HEK293 (cell line): ENCODE measurements around the gene FUOM.

Source experiments
- CTCF ChIA-PET: fragments of 350-600 bp; formaldehyde crosslinking; extraction: SDS; loops from one replicate; lab custom pipeline; 2021; ENCODE audit warnings: antibody characterized with exemption; lab: Yijun Ruan, JAX
- POLR2A ChIA-PET: fragments of 300-600 bp; formaldehyde crosslinking; extraction: SDS; loops from one replicate; lab custom pipeline; 2020; ENCODE audit warnings: antibody characterized with exemption, inconsistent platforms; lab: Yijun Ruan, JAX
- H3K27ac ChIP-seq: fragments of 200-500 bp; sonication (Bioruptor generic); 2 replicates; pipeline ENCODE4 v1.5.1; 2014; ENCODE audit warnings: low read depth, low read length, control low read depth, inconsistent platforms; ENCODE audit errors: extremely low read depth
- H3K36me3 ChIP-seq, 2 experiments: fragments of 200-500 bp in 1 of 2; sonication (Bioruptor generic) in 1 of 2; 1 replicate in 1 of 2; 2 replicates in 1 of 2; pipeline ENCODE4 v1.5.1; 2014 to 2017; ENCODE audit warnings: inconsistent platforms in 2 of 2, low read length in 2 of 2; ENCODE audit not compliant: control insufficient read depth in 2 of 2, insufficient read depth in 1 of 2
- H3K4me1 ChIP-seq: fragments of 200-500 bp; sonication (Bioruptor generic); 2 replicates; pipeline ENCODE4 v1.5.1; 2014; ENCODE audit warnings: mild to moderate bottlenecking, low read length, inconsistent platforms; ENCODE audit not compliant: control insufficient read depth, insufficient read depth
- H3K4me3 ChIP-seq: 2 replicates; pipeline ENCODE4 v1.5.1; 2011; ENCODE audit warnings: low read depth, mild to moderate bottlenecking, control low read depth, low read length, moderate library complexity
- H3K9me3 ChIP-seq: fragments of 200-500 bp; sonication (Bioruptor generic); 2 replicates; pipeline ENCODE4 v1.5.1; 2014; ENCODE audit warnings: low read depth, low read length, inconsistent platforms; ENCODE audit not compliant: control insufficient read depth, insufficient read depth
- CTCF ChIP-seq: fragments of 450-650 bp; formaldehyde crosslinking; IDR thresholded peaks from 2 replicates; pipeline ENCODE4 v1.5.1; 2016; ENCODE audit warnings: missing biosample characterization, missing genetic modification characterization
- EGR2 ChIP-seq: fragments of 450-650 bp; formaldehyde crosslinking; IDR thresholded peaks from 2 replicates; pipeline ENCODE4 v1.5.1; 2016; ENCODE audit warnings: low read depth, missing biosample characterization, missing genetic modification characterization
- GLI4 ChIP-seq: fragments of 450-650 bp; formaldehyde crosslinking; IDR thresholded peaks from 2 replicates; pipeline ENCODE4 v1.5.1; 2016; ENCODE audit warnings: missing biosample characterization, missing genetic modification characterization
- HOXC10 ChIP-seq: sonication (generic); formaldehyde crosslinking; IDR thresholded peaks from 2 replicates; pipeline ENCODE4 v1.8.1; 2023; ENCODE audit warnings: mild to moderate bottlenecking, missing genetic modification reagents
- KLF17 ChIP-seq: fragments of 450-650 bp; formaldehyde crosslinking; IDR thresholded peaks from 2 replicates; pipeline ENCODE4 v1.5.1; 2016; ENCODE audit warnings: missing biosample characterization, missing genetic modification characterization
- PRDM4 ChIP-seq: fragments of 450-650 bp; formaldehyde crosslinking; IDR thresholded peaks from 2 replicates; pipeline ENCODE4 v1.5.1; 2017; ENCODE audit warnings: missing biosample characterization, missing genetic modification characterization
- SCRT1 ChIP-seq: fragments of 450-650 bp; formaldehyde crosslinking; IDR thresholded peaks from 2 replicates; pipeline ENCODE4 v1.5.1; 2016; ENCODE audit warnings: missing biosample characterization, missing genetic modification characterization, borderline replicate concordance
- SP2 ChIP-seq: fragments of 450-650 bp; formaldehyde crosslinking; IDR thresholded peaks from 2 replicates; pipeline ENCODE4 v1.5.1; 2016; ENCODE audit warnings: missing biosample characterization, missing genetic modification characterization
- SP7 ChIP-seq: fragments of 450-650 bp; formaldehyde crosslinking; IDR thresholded peaks from 2 replicates; pipeline ENCODE4 v1.5.1; 2016; ENCODE audit warnings: missing biosample characterization, missing genetic modification characterization
- ZBTB17 ChIP-seq: fragments of 450-650 bp; formaldehyde crosslinking; IDR thresholded peaks from 2 replicates; pipeline ENCODE4 v1.5.1; 2016; ENCODE audit warnings: missing biosample characterization, missing genetic modification characterization
- ZBTB7A ChIP-seq: fragments of 450-650 bp; formaldehyde crosslinking; IDR thresholded peaks from 2 replicates; pipeline ENCODE4 v1.5.1; 2016; ENCODE audit warnings: low read depth, missing biosample characterization, missing genetic modification characterization
- ZFP37 ChIP-seq: fragments of 450-650 bp; formaldehyde crosslinking; IDR thresholded peaks from 2 replicates; pipeline ENCODE4 v1.5.1; 2016; ENCODE audit warnings: missing biosample characterization, missing genetic modification characterization
- ZFP69B ChIP-seq: fragments of 450-650 bp; formaldehyde crosslinking; IDR thresholded peaks from 2 replicates; pipeline ENCODE4 v1.5.1; 2016; ENCODE audit warnings: missing biosample characterization, missing genetic modification characterization
- ZIC2 ChIP-seq: fragments of 450-650 bp; formaldehyde crosslinking; IDR thresholded peaks from 2 replicates; pipeline ENCODE4 v1.5.1; 2016; ENCODE audit warnings: missing biosample characterization, missing genetic modification characterization
- ZNF155 ChIP-seq: fragments of 450-650 bp; formaldehyde crosslinking; IDR thresholded peaks from 2 replicates; pipeline ENCODE4 v1.5.1; 2016; ENCODE audit warnings: missing biosample characterization, missing genetic modification characterization
- ZNF24 ChIP-seq: fragments of 450-650 bp; formaldehyde crosslinking; IDR thresholded peaks from 2 replicates; pipeline ENCODE4 v1.5.1; 2016; ENCODE audit warnings: missing biosample characterization, missing genetic modification characterization
- ZNF311 ChIP-seq: fragments of 450-650 bp; formaldehyde crosslinking; IDR thresholded peaks from 2 replicates; pipeline ENCODE4 v1.5.1; 2017; ENCODE audit warnings: missing biosample characterization, missing genetic modification characterization, borderline replicate concordance
- ZNF350 ChIP-seq: fragments of 450-650 bp; formaldehyde crosslinking; IDR thresholded peaks from 2 replicates; pipeline ENCODE4 v1.5.0; 2017; ENCODE audit warnings: missing biosample characterization, mild to moderate bottlenecking, missing genetic modification characterization
- ZNF701 ChIP-seq: fragments of 450-650 bp; formaldehyde crosslinking; IDR thresholded peaks from 2 replicates; pipeline ENCODE4 v1.5.1; 2016; ENCODE audit warnings: missing biosample characterization, missing genetic modification characterization
- ZNF776 ChIP-seq: fragments of 450-650 bp; formaldehyde crosslinking; IDR thresholded peaks from 2 replicates; pipeline ENCODE4 v1.5.0; 2017; ENCODE audit warnings: missing biosample characterization, missing genetic modification characterization, borderline replicate concordance
- ZNF785 ChIP-seq: fragments of 450-650 bp; formaldehyde crosslinking; IDR thresholded peaks from 2 replicates; pipeline ENCODE4 v1.5.1; 2016; ENCODE audit warnings: missing biosample characterization, missing genetic modification characterization
- TF ChIP-seq, protein P1 (sequence below): fragments of 450-650 bp; formaldehyde crosslinking; conservative IDR thresholded peaks from 2 replicates; pipeline ENCODE4 v1.5.1; 2016; ENCODE audit warnings: low read depth, missing biosample characterization, missing genetic modification characterization
- TF ChIP-seq, protein P2 (sequence below): fragments of 450-650 bp; formaldehyde crosslinking; IDR thresholded peaks from 2 replicates; pipeline ENCODE4; 2016; ENCODE audit warnings: missing biosample characterization, missing genetic modification characterization
- TF ChIP-seq, protein P3 (sequence below): fragments of 450-650 bp; formaldehyde crosslinking; IDR thresholded peaks from 2 replicates; pipeline ENCODE4 v1.5.1; 2016; ENCODE audit warnings: missing biosample characterization, missing genetic modification characterization

Gene FUOM

GRCh38 chr10:133342942-133343341, 14.9 kb downstream of the FUOM start:
- H3K4me1 ChIP-seq = no peaks in the 10 kb centered on the region
- no peaks in the 10 kb centered on the region for H3K36me3 ChIP-seq
- CTCF ChIA-PET = no interaction called here
- POLR2A ChIA-PET = no interaction called here
- no peak for TF ChIP-seq SCRT1
- TF ChIP-seq, protein P1, sequence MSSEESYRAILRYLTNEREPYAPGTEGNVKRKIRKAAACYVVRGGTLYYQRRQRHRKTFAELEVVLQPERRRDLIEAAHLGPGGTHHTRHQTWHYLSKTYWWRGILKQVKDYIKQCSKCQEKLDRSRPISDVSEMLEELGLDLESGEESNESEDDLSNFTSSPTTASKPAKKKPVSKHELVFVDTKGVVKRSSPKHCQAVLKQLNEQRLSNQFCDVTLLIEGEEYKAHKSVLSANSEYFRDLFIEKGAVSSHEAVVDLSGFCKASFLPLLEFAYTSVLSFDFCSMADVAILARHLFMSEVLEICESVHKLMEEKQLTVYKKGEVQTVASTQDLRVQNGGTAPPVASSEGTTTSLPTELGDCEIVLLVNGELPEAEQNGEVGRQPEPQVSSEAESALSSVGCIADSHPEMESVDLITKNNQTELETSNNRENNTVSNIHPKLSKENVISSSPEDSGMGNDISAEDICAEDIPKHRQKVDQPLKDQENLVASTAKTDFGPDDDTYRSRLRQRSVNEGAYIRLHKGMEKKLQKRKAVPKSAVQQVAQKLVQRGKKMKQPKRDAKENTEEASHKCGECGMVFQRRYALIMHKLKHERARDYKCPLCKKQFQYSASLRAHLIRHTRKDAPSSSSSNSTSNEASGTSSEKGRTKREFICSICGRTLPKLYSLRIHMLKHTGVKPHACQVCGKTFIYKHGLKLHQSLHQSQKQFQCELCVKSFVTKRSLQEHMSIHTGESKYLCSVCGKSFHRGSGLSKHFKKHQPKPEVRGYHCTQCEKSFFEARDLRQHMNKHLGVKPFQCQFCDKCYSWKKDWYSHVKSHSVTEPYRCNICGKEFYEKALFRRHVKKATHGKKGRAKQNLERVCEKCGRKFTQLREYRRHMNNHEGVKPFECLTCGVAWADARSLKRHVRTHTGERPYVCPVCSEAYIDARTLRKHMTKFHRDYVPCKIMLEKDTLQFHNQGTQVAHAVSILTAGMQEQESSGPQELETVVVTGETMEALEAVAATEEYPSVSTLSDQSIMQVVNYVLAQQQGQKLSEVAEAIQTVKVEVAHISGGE (tag by site-specific recombination) = no peak
- TF ChIP-seq ZFP37 (tag by site-specific recombination) = no peak
- no peak for TF ChIP-seq ZNF785 (tag by site-specific recombination)
- no peak for TF ChIP-seq ZIC2 (tag by site-specific recombination)
- TF ChIP-seq EGR2 (tag by site-specific recombination) = no peak
- TF ChIP-seq ZBTB17 = no peak
- no peak for TF ChIP-seq CTCF (tag by site-specific recombination)
- no peak for TF ChIP-seq SP2
- no peak for TF ChIP-seq ZNF350 (tag by site-specific recombination)
- TF ChIP-seq ZNF776 (tag by site-specific recombination) = no peak
- no peak for TF ChIP-seq HOXC10 (CRISPR knock-in tag)
- no peak for TF ChIP-seq GLI4 (tag by site-specific recombination)
- TF ChIP-seq ZNF311 (tag by site-specific recombination) = no peak
- no peak for TF ChIP-seq ZNF701 (tag by site-specific recombination)
- no peak for TF ChIP-seq KLF17 (tag by site-specific recombination)
- TF ChIP-seq, protein P2, sequence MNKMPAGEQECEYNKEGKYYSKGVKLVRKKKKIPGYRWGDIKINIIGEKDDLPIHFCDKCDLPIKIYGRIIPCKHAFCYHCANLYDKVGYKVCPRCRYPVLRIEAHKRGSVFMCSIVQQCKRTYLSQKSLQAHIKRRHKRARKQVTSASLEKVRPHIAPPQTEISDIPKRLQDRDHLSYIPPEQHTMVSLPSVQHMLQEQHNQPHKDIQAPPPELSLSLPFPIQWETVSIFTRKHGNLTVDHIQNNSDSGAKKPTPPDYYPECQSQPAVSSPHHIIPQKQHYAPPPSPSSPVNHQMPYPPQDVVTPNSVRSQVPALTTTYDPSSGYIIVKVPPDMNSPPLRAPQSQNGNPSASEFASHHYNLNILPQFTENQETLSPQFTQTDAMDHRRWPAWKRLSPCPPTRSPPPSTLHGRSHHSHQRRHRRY (tag by site-specific recombination) = no peak
- no peak overlapping the region for H3K4me3 ChIP-seq
- no peaks in the 10 kb centered on the region for H3K9me3 ChIP-seq
- H3K27ac ChIP-seq = no peak overlapping the region

DNA sequence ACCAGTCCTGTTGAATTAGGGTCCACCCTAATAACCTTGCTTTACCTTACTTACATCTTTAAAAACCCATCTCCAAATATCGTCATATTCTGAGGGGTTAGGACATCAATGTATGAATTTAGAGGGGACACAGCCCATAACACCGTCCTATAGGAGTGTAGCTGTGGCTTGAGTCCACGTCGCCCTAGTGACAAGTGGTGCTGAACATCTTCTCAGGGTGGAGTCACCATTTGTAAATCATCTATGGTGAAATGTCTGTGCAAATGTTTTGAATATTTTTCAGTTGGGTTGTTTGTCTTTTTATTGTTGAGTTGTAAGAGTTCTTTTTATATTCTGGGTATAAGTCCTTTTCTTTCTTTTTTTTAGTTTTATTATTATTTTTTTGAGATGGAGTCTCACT, 15.8 kb downstream of the FUOM start:
- Histone ChIP-seq H3K4me3 (no peak overlapping the region), H3K27ac (no peak overlapping the region), H3K4me1 (no peaks in the 10 kb centered on the region), H3K9me3 (no peaks in the 10 kb centered on the region), H3K36me3 (no peaks in the 10 kb centered on the region)
- ChIA-PET POLR2A (no interaction called here), CTCF (interaction anchor here (0.7 to 1.3 kb wide), 2 partner anchors 13 to 96 kb away, joined by 3 to 5 read pairs; no protein-coding TSS in a partner anchor)
- TF ChIP-seq ZFP37 (tag by site-specific recombination) (no peak), ZNF155 (no peak), ZBTB7A (no peak), SP7 (tag by site-specific recombination) (no peak), ZFP69B (no peak), ZNF24 (tag by site-specific recombination) (no peak), PRDM4 (no peak)
- TF ChIP-seq, protein P3, sequence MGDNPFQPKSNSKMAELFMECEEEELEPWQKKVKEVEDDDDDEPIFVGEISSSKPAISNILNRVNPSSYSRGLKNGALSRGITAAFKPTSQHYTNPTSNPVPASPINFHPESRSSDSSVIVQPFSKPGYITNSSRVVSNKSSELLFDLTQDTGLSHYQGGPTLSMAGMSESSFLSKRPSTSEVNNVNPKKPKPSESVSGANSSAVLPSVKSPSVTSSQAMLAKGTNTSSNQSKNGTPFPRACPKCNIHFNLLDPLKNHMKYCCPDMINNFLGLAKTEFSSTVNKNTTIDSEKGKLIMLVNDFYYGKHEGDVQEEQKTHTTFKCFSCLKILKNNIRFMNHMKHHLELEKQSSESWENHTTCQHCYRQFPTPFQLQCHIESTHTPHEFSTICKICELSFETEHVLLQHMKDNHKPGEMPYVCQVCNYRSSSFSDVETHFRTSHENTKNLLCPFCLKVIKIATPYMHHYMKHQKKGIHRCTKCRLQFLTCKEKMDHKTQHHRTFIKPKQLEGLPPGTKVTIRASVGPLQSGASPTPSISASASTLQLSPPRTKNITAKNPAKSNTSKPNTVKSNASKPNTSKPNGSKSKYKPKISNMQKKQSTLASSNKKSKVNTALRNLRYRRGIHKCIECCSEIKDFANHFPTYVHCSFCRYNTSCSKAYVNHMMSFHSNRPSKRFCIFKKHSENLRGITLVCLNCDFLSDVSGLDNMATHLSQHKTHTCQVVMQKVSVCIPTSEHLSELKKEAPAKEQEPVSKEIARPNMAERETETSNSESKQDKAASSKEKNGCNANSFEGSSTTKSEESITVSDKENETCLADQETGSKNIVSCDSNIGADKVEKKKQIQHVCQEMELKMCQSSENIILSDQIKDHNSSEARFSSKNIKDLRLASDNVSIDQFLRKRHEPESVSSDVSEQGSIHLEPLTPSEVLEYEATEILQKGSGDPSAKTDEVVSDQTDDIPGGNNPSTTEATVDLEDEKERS (tag by site-specific recombination) = no peak
